PC-9 (cell line): ENCODE data around the gene OLFM4. TPM values are rescaled to one million over a fixed set of nuclear protein-coding genes. Genes with fewer than 3 reads are reported as not detected.

Experiments used
- BruUV-seq: library from RNA; stranded (reverse); fragments of 400-500 nt; replicated peaks from 2 replicates; lab custom pipeline; 2021; lab: Mats Ljungman, UMichigan
- CTCF ChIA-PET: fragments of 300-600 bp; sonication (Branson Sonifier 250); formaldehyde crosslinking; loops from one replicate; lab custom pipeline; 2022; ENCODE audit warnings: antibody characterized with exemption; lab: Charles Lee
- POLR2A ChIA-PET: fragments of 300-600 bp; sonication (Branson Sonifier 250); formaldehyde crosslinking; loops from one replicate; lab custom pipeline; 2022; ENCODE audit warnings: antibody characterized with exemption; ENCODE audit not compliant: unreplicated experiment; lab: Charles Lee
- DNase-seq, 2 experiments: peaks; one replicate each; pipeline versions ENCODE4 v3.0.0 to v3.0.0-alpha.2; 2015 to 2022; ENCODE audit warnings: mixed read lengths in 1 of 2
- H2AFZ ChIP-seq: fragments of 200-600 bp; sonication (generic); 2 replicates; pipeline ENCODE4 v1.8.1; 2017; ENCODE audit warnings: antibody characterized with exemption
- H3F3A ChIP-seq: fragments of 200-600 bp; sonication (generic); 2 replicates; pipeline ENCODE4 v1.8.1; 2017; ENCODE audit warnings: antibody characterized with exemption, mild to moderate bottlenecking, low read depth; ENCODE audit not compliant: insufficient read depth
- H3K27ac ChIP-seq: fragments of 200-600 bp; sonication (generic); 2 replicates; pipeline ENCODE4 v1.6.1; 2016; ENCODE audit warnings: mixed run types
- H3K27me3 ChIP-seq: fragments of 200-600 bp; sonication (generic); 2 replicates; pipeline ENCODE4 v1.6.1; 2016; ENCODE audit warnings: low read depth, mixed run types; ENCODE audit not compliant: insufficient read depth
- H3K36me3 ChIP-seq: fragments of 200-600 bp; sonication (generic); 2 replicates; pipeline ENCODE4 v1.6.1; 2016; ENCODE audit warnings: low read depth, mixed run types
- H3K4me1 ChIP-seq: fragments of 200-600 bp; sonication (generic); replicated peaks from 2 replicates; pipeline ENCODE4 v1.6.1; 2016; ENCODE audit warnings: mixed run types; ENCODE audit not compliant: insufficient read depth
- H3K4me2 ChIP-seq: fragments of 200-600 bp; sonication (generic); 2 replicates; pipeline ENCODE4 v1.6.1; 2017; ENCODE audit warnings: mixed run types
- H3K4me3 ChIP-seq: fragments of 200-600 bp; sonication (generic); 2 replicates; pipeline ENCODE4 v1.6.1; 2016; ENCODE audit warnings: mixed run types
- H3K79me2 ChIP-seq: fragments of 200-600 bp; sonication (generic); 2 replicates; pipeline ENCODE4 v1.6.1; 2017; ENCODE audit warnings: low read depth, mixed run types
- H3K9me2 ChIP-seq: fragments of 200-600 bp; sonication (generic); 2 replicates; pipeline ENCODE4 v1.8.1; 2017; ENCODE audit warnings: mild to moderate bottlenecking; ENCODE audit not compliant: insufficient read depth
- H3K9me3 ChIP-seq: fragments of 200-600 bp; sonication (generic); 2 replicates; pipeline ENCODE4 v1.8.1; 2016; ENCODE audit warnings: low read depth; ENCODE audit not compliant: insufficient read depth
- H4K20me1 ChIP-seq: fragments of 200-600 bp; sonication (generic); 2 replicates; pipeline ENCODE4 v1.8.1; 2017; ENCODE audit not compliant: insufficient read depth
- CTCF ChIP-seq: fragments of 200-600 bp; sonication (generic); conservative IDR thresholded peaks from 2 replicates; pipeline ENCODE4 v1.6.1; 2017; ENCODE audit warnings: mixed run types, antibody characterized with exemption, mild to moderate bottlenecking, moderate library complexity
- EZH2 ChIP-seq: fragments of 200-600 bp; sonication (generic); IDR thresholded peaks from 2 replicates; pipeline ENCODE4 v1.8.0; 2017; ENCODE audit warnings: antibody characterized with exemption, low read depth
- intact Hi-C: fragments of 100-400 bp; cut with micrococcal nuclease; formaldehyde crosslinking; loops from one replicate; pipeline ENCODE4 v1.10.0; 2022; ENCODE audit not compliant: unreplicated experiment
- total RNA-seq: library from RNA; stranded (reverse); gene quantifications from 2 replicates; pipeline ENCODE4 v1.2.3, GENCODE V29; 2021

OLFM4 gene
- total RNA-seq, 1 experiment from 2014 or later = not detected

GRCh38 chr13:53075356-53076041 lies 46.9 kb downstream of the OLFM4 start:
- no TSS peak for BruUV-seq
- CTCF ChIA-PET = no interaction called here
- TF ChIP-seq CTCF (no peak), EZH2 (no peak)

GRCh38 chr13:53079691-53080090 lies 51.1 kb downstream of the OLFM4 start:
- Histone ChIP-seq H3K4me1 (no peaks in the 10 kb centered on the region), H3K79me2 (no peaks in the 10 kb centered on the region), H3F3A (no peaks in the 10 kb centered on the region), H3K9me3 (no peaks in the 10 kb centered on the region), H3K36me3 (no peaks in the 10 kb centered on the region), H3K4me3 (no peak overlapping the region), H3K27ac (no peak overlapping the region), H2AFZ (no peak overlapping the region), H4K20me1 (no peaks in the 10 kb centered on the region), H3K27me3 (peaks cover 37% of the 10 kb centered on the region), H3K4me2 (no peak overlapping the region), H3K9me2 (no peaks in the 10 kb centered on the region)
- no peak for TF ChIP-seq CTCF
- no peak for TF ChIP-seq EZH2
- CTCF ChIA-PET = no interaction called here
- intact Hi-C loops = no loop called here
- POLR2A ChIA-PET = no interaction called here
- no peak for DNase-seq
- BruUV-seq = no TSS peak

More at GRCh38 chr13:53075356-53076041, 46.9 kb downstream of the OLFM4 start:
- Histone ChIP-seq H3K27ac (no peak overlapping the region), H3K9me2 (no peaks in the 10 kb centered on the region), H3F3A (no peaks in the 10 kb centered on the region), H3K27me3 (peaks cover 43% of the 10 kb centered on the region), H3K4me2 (no peak overlapping the region), H4K20me1 (no peaks in the 10 kb centered on the region), H3K79me2 (no peaks in the 10 kb centered on the region), H3K36me3 (no peaks in the 10 kb centered on the region), H2AFZ (no peak overlapping the region), H3K9me3 (no peaks in the 10 kb centered on the region), H3K4me3 (no peak overlapping the region), H3K4me1 (no peaks in the 10 kb centered on the region)
- intact Hi-C loops = no loop called here
- DNase-seq = no peak
- POLR2A ChIA-PET = no interaction called here

GRCh38 chr13:53088871-53089270 lies 60.3 kb downstream of the OLFM4 start:
- no peaks in the 10 kb centered on the region for H3K79me2 ChIP-seq
- no peaks in the 10 kb centered on the region for H3K9me2 ChIP-seq
- CTCF ChIA-PET = no interaction called here
- POLR2A ChIA-PET = interaction anchor here (0.6 kb wide), 1 partner anchor 58 kb away, joined by 5 read pairs; no protein-coding TSS in a partner anchor
- H3K27me3 ChIP-seq = peaks cover 5% of the 10 kb centered on the region; the same call in 1 of the 2 replicates
- intact Hi-C loops = no loop called here
- no peak for TF ChIP-seq EZH2
- TF ChIP-seq CTCF = no peak
- H3K27ac ChIP-seq = no peak overlapping the region
- H3K36me3 ChIP-seq = no peaks in the 10 kb centered on the region
- DNase-seq = no peak
- no TSS peak for BruUV-seq
- H2AFZ ChIP-seq = no peak overlapping the region
- H3K4me1 ChIP-seq = no peaks in the 10 kb centered on the region
- H4K20me1 ChIP-seq = no peaks in the 10 kb centered on the region
- no peak overlapping the region for H3K4me3 ChIP-seq
- no peaks in the 10 kb centered on the region for H3K9me3 ChIP-seq
- H3K4me2 ChIP-seq = no peak overlapping the region
- H3F3A ChIP-seq = no peaks in the 10 kb centered on the region
